Glomerular visceral epithelial cell (primary cell): ENCODE data around the gene WBP1.
"Not testable (repeated sequence)": the region's sequence is repeated elsewhere in the genome, so short reads cannot be mapped to it uniquely, and the experiment has no call there.

Experiments
- DNase-seq: peaks from one replicate; pipeline ENCODE4 v3.0.0-alpha.2; 2016; ENCODE audit errors: extremely low spot score

Gene WBP1

GRCh38 chr2:74482801-74483674, 24.8 kb downstream of the WBP1 start, which contains the start of the genes CCDC142 and TTC31:
Gene CCDC142 (minus strand): TSS chr2:74482998. CDS start chr2:74482837, 161 bp downstream.
Gene TTC31 (plus strand): TSS chr2:74483081. CDS start chr2:74483096, 15 bp downstream.
- peak; percentile 89 for DNase-seq

- not testable (repeated sequence) for DNase-seq
Measured at GRCh38 chr2:74483675-74484164, 25.5 kb downstream of the WBP1 start.

- DNase-seq, result no peak
Measured at GRCh38 chr2:74486141-74486540, 27.9 kb downstream of the WBP1 start.

- no peak for DNase-seq
Measured at GRCh38 chr2:74488643-74489481, 30.6 kb downstream of the WBP1 start.

- no peak for DNase-seq
Measured at GRCh38 chr2:74489906-74490305, 31.7 kb downstream of the WBP1 start.

- DNase-seq, result no peak
Measured at GRCh38 chr2:74491648-74492544, 33.7 kb downstream of the WBP1 start.

- no peak for DNase-seq
Measured at GRCh38 chr2:74493546-74493945, 35.3 kb downstream of the WBP1 start.

- no peak for DNase-seq
Measured at GRCh38 chr2:74495440-74495839, 37.2 kb downstream of the WBP1 start.

- no peak for DNase-seq
Measured at GRCh38 chr2:74496997-74497776, 38.9 kb downstream of the WBP1 start.

- no peak for DNase-seq
Measured at GRCh38 chr2:74497777-74498499, 39.7 kb downstream of the WBP1 start.

- DNase-seq, result no peak
Measured at GRCh38 chr2:74498500-74499266, 40.4 kb downstream of the WBP1 start.

GRCh38 chr2:74499267-74499939, 41.2 kb downstream of the WBP1 start, which contains the start of gene LBX2:
Gene LBX2 (minus strand): TSS chr2:74499603. CDS start chr2:74499537, 66 bp downstream.
- no peak for DNase-seq

- DNase-seq, result no peak
Measured at GRCh38 chr2:74499940-74500577, 41.8 kb downstream of the WBP1 start.

- DNase-seq, result no peak
Measured at GRCh38 chr2:74500578-74500946, 42.3 kb downstream of the WBP1 start.

- DNase-seq, result no peak
Measured at GRCh38 chr2:74501335-74502071, 43.3 kb downstream of the WBP1 start.

GRCh38 chr2:74502147-74502719, 44.0 kb downstream of the WBP1 start:
- no peak for DNase-seq
